Liver (tissue), 3 donors: ENCODE results near the gene PDK1.

Experiments used
- ATF3 ChIP-seq: IDR thresholded peaks from 2 replicates; pipeline ENCODE4 v1.6.1; 2016; ENCODE audit warnings: antibody characterized with exemption
- CTCF ChIP-seq: fragments of 150-350 bp; IDR thresholded peaks from 2 replicates; pipeline ENCODE4 v1.5.1; 2017; ENCODE audit warnings: improper control_type of control experiment, low read depth, low read length; ENCODE audit not compliant: missing input control
- GABPA ChIP-seq, 2 donors: IDR thresholded peaks in 1 of 2; conservative IDR thresholded peaks in 1 of 2; 2 replicates each; pipeline ENCODE4 v1.6.1; 2016; ENCODE audit warnings: antibody characterized with exemption in 2 of 2, mild to moderate bottlenecking in 1 of 2, moderate library complexity in 1 of 2
- MAX ChIP-seq: IDR thresholded peaks from 2 replicates; pipeline ENCODE4 v1.6.1; 2016; ENCODE audit warnings: antibody characterized with exemption
- SP1 ChIP-seq: IDR thresholded peaks from 2 replicates; pipeline ENCODE4 v1.6.1; 2018; ENCODE audit warnings: antibody characterized with exemption, mild to moderate bottlenecking
- TAF1 ChIP-seq: conservative IDR thresholded peaks from 2 replicates; pipeline ENCODE4 v1.6.1; 2016; ENCODE audit warnings: antibody characterized with exemption, mild to moderate bottlenecking
- donor health status: healthy.
- donor health status: healthy.

GRCh38 chr2:172624996-172625395 is 69.1 kb downstream of the PDK1 start:
- no peak for TF ChIP-seq CTCF
- no peak for TF ChIP-seq TAF1
- TF ChIP-seq GABPA (IDR thresholded peaks at IDR 0.05 in 1 of 2, conservative IDR thresholded peaks at IDR 0.05 in 1 of 2) = no peak
- no peak for TF ChIP-seq SP1
- TF ChIP-seq ATF3 = no peak
- TF ChIP-seq MAX = no peak
